LNCaP clone FGC (cell line): ENCODE results near the gene HMCES.

ENCODE experiments used
- DNase-seq: peaks from one replicate; pipeline ENCODE4 v3.0.0-alpha.2; 2011; ENCODE audit warnings: low read depth
- H3K4me3 ChIP-seq: 2 replicates; pipeline ENCODE4 v1.5.1; 2011; ENCODE audit warnings: mild to moderate bottlenecking, low read depth, low read length, control low read depth
- TF ChIP-seq, protein P1 (sequence below): IDR thresholded peaks from 2 replicates; pipeline ENCODE4 v1.5.1; 2012; ENCODE audit warnings: mild to moderate bottlenecking; ENCODE audit not compliant: control insufficient read depth, insufficient read depth; ENCODE audit errors: extremely low read depth

The HMCES gene

DNA sequence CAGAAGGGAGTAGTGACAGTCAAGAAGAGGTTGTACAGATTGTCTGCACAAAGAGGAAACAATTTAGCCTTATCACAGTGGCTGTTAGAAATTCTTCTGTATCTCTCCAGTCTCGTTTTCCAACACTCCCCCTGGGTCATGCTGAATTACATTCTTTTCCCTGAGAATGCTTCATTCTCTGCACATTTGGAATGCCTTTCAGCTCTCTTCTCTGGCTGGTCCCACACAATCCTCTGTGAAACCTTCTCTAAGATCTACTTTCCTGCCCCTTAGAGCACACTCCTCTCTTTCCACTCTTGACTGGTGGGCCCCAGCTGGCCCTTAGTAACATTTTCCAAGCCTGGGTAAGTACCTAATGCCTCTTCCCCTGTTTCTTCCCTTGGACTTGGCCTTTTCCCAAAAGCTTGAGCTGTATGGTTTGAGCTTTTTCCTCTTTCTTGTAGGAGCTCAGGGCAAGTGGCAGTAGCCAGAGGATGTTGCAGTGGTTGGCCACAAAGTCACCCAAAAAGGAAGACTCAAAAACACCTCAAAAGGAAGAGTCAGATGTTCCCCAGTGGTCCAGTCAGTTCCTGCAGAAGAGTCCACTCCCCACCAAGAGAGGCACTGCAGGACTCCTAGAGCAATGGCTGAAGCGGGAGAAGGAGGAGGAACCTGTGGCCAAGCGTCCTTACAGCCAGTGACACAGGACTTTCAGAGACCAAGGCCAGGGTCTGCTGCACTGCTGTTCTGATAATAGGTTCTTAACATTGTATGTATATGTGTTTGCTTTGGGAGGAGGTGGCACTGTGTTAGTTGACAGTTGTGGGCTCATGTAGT is 25.7 kb downstream of the HMCES start:
- no peak for DNase-seq
- TF ChIP-seq, protein P1, sequence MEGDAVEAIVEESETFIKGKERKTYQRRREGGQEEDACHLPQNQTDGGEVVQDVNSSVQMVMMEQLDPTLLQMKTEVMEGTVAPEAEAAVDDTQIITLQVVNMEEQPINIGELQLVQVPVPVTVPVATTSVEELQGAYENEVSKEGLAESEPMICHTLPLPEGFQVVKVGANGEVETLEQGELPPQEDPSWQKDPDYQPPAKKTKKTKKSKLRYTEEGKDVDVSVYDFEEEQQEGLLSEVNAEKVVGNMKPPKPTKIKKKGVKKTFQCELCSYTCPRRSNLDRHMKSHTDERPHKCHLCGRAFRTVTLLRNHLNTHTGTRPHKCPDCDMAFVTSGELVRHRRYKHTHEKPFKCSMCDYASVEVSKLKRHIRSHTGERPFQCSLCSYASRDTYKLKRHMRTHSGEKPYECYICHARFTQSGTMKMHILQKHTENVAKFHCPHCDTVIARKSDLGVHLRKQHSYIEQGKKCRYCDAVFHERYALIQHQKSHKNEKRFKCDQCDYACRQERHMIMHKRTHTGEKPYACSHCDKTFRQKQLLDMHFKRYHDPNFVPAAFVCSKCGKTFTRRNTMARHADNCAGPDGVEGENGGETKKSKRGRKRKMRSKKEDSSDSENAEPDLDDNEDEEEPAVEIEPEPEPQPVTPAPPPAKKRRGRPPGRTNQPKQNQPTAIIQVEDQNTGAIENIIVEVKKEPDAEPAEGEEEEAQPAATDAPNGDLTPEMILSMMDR: no peak
- no peak overlapping the region for H3K4me3 ChIP-seq

- TF ChIP-seq, protein P1: no peak
- H3K4me3 ChIP-seq: no peak overlapping the region
- no peak for DNase-seq
These were observed 26.2 kb downstream of the HMCES start for GRCh38 chr3:129304962-129305222.

GRCh38 chr3:129305592-129306091 is 27.0 kb downstream of the HMCES start:
- H3K4me3 ChIP-seq: no peak overlapping the region
- TF ChIP-seq, protein P1: no peak
- no peak for DNase-seq

DNA sequence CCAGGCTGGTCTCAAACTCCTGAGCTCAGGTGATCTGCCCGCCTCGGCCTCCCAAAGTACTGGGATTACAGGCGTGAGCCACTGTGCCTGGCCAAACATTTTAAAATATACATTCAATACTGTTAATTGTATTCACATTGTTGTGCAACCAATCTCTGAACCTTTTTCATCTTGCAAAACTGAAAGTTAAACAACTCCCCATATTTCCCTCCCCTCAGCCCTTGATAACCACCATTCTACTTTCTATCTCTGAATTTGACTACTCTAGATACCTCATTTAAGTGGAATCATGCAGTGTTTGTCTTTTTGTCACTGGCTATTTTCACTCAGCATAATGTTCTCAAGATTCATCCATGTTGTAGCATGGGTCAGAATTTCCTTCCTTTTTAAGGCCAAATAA is 30.0 kb downstream of the HMCES start:
- DNase-seq: no peak
- H3K4me3 ChIP-seq: no peak overlapping the region
- TF ChIP-seq, protein P1: no peak

DNA sequence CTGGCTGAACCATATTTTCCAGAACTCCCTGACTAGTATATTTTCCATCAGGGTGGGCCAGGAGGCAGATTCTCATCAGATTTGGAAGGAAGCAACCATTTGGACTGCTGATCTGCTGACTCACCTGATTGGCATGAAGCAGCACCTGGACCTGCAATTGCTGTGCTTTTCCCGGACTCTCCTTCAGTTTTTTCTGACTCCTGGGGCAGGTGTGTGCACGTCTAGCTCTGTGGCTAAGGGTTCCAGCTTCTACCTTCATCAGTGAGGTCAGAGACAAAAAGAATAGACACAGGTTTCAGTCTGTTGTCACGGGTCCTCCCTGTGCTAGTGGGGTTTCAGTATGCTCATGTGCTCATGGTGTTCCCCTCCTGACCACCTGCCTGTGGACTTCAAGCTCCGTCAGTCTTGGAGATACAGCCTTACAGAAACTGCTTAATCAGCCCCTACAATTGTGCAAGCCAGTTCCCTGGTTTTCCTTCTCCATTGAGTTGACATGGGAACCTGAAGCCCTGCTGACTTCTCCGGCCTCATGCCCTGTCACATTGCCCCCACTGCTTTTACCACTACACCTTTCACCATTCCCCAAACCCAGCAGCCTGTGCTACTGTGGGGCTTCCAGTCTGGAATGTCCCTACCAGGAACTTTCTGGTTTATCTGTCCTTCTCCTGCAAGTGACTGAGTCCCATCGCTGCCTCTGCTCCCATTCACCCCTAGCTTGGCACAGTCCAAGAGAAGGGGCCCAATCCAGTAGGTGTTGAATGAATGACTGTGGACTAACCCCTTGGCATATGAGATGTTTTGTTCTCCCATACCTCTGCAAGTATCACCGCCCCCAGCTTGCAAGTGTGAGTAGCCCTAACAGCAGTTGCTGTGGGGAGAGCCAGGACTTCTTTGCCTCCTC is 31.7 kb downstream of the HMCES start:
- no peak for DNase-seq
- no peak overlapping the region for H3K4me3 ChIP-seq
- TF ChIP-seq, protein P1: no peak

GRCh38 chr3:129311054-129311902 is 32.6 kb downstream of the HMCES start:
- TF ChIP-seq, protein P1: no peak
- H3K4me3 ChIP-seq: no peak overlapping the region
- DNase-seq: no peak
